HG02678 (cell line): ENCODE data around the gene POLG2.

Source experiments
- ATAC-seq: cut with Tn5 transposase; IDR thresholded peaks from one replicate; pipeline ENCODE4 v1.9.1; 2021; ENCODE audit warnings: mild to moderate bottlenecking, moderate library complexity; ENCODE audit not compliant: unreplicated experiment

The POLG2 gene

GRCh38 chr17:64496786-64497564 is at the start of gene POLG2:
Gene POLG2, minus strand, starts transcription at chr17:64497054. Its CDS starts 86 bp downstream, at chr17:64496968.
- peak; percentile 87 for ATAC-seq

- no peak for ATAC-seq
Measured at GRCh38 chr17:64544742-64545141, 47.9 kb upstream of the POLG2 start.

- ATAC-seq: no peak
Measured at GRCh38 chr17:64540118-64540776, 43.4 kb upstream of the POLG2 start.

- no peak for ATAC-seq
Measured at GRCh38 chr17:64538508-64539130, 41.8 kb upstream of the POLG2 start.

- no peak for ATAC-seq
Measured at GRCh38 chr17:64537488-64537887, 40.6 kb upstream of the POLG2 start.

GRCh38 chr17:64536913-64537312 is 40.1 kb upstream of the POLG2 start:
- ATAC-seq: no peak

- ATAC-seq: no peak
Measured at GRCh38 chr17:64535357-64535756, 38.5 kb upstream of the POLG2 start.

- ATAC-seq: no peak
Measured at GRCh38 chr17:64534187-64534586, 37.3 kb upstream of the POLG2 start.

- ATAC-seq: no peak
Measured at GRCh38 chr17:64533784-64534183, 36.9 kb upstream of the POLG2 start.

GRCh38 chr17:64532409-64532808 is 35.6 kb upstream of the POLG2 start:
- ATAC-seq: no peak

GRCh38 chr17:64531955-64532371 is 35.1 kb upstream of the POLG2 start:
- ATAC-seq: no peak

- no peak for ATAC-seq
Measured at GRCh38 chr17:64529221-64529620, 32.4 kb upstream of the POLG2 start.

GRCh38 chr17:64527914-64528313 is 31.1 kb upstream of the POLG2 start:
- no peak for ATAC-seq

- ATAC-seq: no peak
Measured at GRCh38 chr17:64520359-64520758, 23.5 kb upstream of the POLG2 start.

- no peak for ATAC-seq
Measured at GRCh38 chr17:64519601-64520000, 22.7 kb upstream of the POLG2 start.

- ATAC-seq: no peak
Measured at GRCh38 chr17:64515829-64516228, 19.0 kb upstream of the POLG2 start.

- ATAC-seq: no peak
Measured at GRCh38 chr17:64515419-64515818, 18.6 kb upstream of the POLG2 start.

GRCh38 chr17:64509179-64509578 is 12.3 kb upstream of the POLG2 start:
- no peak for ATAC-seq

- no peak for ATAC-seq
Measured at GRCh38 chr17:64508683-64509082, 11.8 kb upstream of the POLG2 start.

- ATAC-seq: no peak
Measured at GRCh38 chr17:64507413-64507782, 10.5 kb upstream of the POLG2 start.

GRCh38 chr17:64506576-64507412 is 9.9 kb upstream of the POLG2 start, which contains the start of gene CEP95:
Gene CEP95, plus strand, starts transcription at chr17:64506977. Its CDS starts 121 bp downstream, at chr17:64507098.
- ATAC-seq: peak; percentile 65
